H1 (cell line): Measurements from ENCODE around the gene MYH10.

Experiments used
- CTCF ChIP-seq, 3 experiments: IDR thresholded peaks; 1 replicate in 2 of 3; 2 replicates in 1 of 3; pipeline versions ENCODE4 v1.5.1 to v1.6.1; 2011; ENCODE audit warnings: low read length in 3 of 3, mild to moderate bottlenecking in 3 of 3, inconsistent platforms in 2 of 3, low read depth in 1 of 3, moderate library complexity in 1 of 3; ENCODE audit not compliant: insufficient read depth in 1 of 3; ENCODE audit errors: control extremely low read depth in 1 of 3
- EP300 ChIP-seq, 2 experiments: IDR thresholded peaks; 1 replicate in 1 of 2; 2 replicates in 1 of 2; pipeline ENCODE4 v1.6.1; 2011 to 2012; ENCODE audit warnings: low read depth in 2 of 2, low read length in 2 of 2, mild to moderate bottlenecking in 2 of 2, borderline replicate concordance in 1 of 2, inconsistent platforms in 1 of 2, moderate library complexity in 1 of 2
- HDAC6 ChIP-seq: IDR thresholded peaks from one replicate; pipeline ENCODE4 v1.7.1; 2012; ENCODE audit warnings: low read depth, mild to moderate bottlenecking, inconsistent platforms, low read length, moderate library complexity
- RFX5 ChIP-seq: IDR thresholded peaks from 2 replicates; pipeline ENCODE4 v1.6.1; 2011; ENCODE audit warnings: low read depth, low read length, improper control_type of control experiment, borderline replicate concordance
- YY1 ChIP-seq: IDR thresholded peaks from 2 replicates; pipeline ENCODE4 v1.6.1; 2011; ENCODE audit warnings: low read depth, mild to moderate bottlenecking, low read length

- TF ChIP-seq CTCF (IDR thresholded peaks at IDR 0.05; ENCODE audit: control extremely low read depth in 1 of 3, insufficient read depth in 1 of 3, low read depth in 1 of 3, low read length in 3 of 3) (no peak), HDAC6 (no peak), RFX5 (no peak), EP300 (IDR thresholded peaks at IDR 0.05; ENCODE audit: borderline replicate concordance in 1 of 2, low read depth in 2 of 2, low read length in 2 of 2) (no peak), YY1 (no peak)
Observed at GRCh38 chr17:8468127-8468526, 162.4 kb downstream of the MYH10 start.
